Measurements from ENCODE around the gene PROX2.

DNA sequence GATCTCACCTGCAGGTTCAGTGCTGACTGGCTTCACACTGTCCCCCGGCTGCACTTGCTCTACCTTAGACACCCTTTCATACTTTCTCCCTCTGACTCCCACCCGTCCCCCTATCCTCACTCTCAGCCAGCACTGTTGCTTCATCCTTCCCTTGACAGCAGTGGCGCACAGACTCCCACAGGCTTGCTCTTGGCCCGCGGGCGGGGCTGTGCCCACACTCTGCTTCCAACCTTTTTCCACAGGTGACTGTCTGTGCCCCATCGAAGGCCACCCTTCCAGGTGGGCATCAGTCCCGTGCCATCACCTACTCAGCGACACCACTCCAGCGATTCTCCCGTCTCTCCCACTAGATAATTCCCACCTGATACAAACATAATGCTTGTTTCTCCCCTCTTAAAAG is 48.1 kb upstream of the PROX2 start:
- no peak for TF ChIP-seq POLR2AphosphoS5 (IDR thresholded peaks at IDR 0.05; ENCODE audit: insufficient read depth, low read depth, low read length)
- TF ChIP-seq, protein P1, sequence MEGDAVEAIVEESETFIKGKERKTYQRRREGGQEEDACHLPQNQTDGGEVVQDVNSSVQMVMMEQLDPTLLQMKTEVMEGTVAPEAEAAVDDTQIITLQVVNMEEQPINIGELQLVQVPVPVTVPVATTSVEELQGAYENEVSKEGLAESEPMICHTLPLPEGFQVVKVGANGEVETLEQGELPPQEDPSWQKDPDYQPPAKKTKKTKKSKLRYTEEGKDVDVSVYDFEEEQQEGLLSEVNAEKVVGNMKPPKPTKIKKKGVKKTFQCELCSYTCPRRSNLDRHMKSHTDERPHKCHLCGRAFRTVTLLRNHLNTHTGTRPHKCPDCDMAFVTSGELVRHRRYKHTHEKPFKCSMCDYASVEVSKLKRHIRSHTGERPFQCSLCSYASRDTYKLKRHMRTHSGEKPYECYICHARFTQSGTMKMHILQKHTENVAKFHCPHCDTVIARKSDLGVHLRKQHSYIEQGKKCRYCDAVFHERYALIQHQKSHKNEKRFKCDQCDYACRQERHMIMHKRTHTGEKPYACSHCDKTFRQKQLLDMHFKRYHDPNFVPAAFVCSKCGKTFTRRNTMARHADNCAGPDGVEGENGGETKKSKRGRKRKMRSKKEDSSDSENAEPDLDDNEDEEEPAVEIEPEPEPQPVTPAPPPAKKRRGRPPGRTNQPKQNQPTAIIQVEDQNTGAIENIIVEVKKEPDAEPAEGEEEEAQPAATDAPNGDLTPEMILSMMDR (IDR thresholded peaks at IDR 0.05; ENCODE audit: extremely low read depth in 1 of 2, insufficient read depth in 1 of 2, low read depth in 1 of 2, low read length in 2 of 2): no peak
- no peak for TF ChIP-seq JUN (IDR thresholded peaks at IDR 0.05; ENCODE audit: borderline replicate concordance, insufficient read depth, insufficient read length, low read depth)
